GM21737 (cell line): ENCODE data around the gene CASKIN1.

Experiments
- ATAC-seq: cut with Tn5 transposase; IDR thresholded peaks from one replicate; pipeline ENCODE4 v1.9.1; 2021; ENCODE audit warnings: mild to moderate bottlenecking, moderate library complexity; ENCODE audit not compliant: unreplicated experiment

CASKIN1 gene

DNA sequence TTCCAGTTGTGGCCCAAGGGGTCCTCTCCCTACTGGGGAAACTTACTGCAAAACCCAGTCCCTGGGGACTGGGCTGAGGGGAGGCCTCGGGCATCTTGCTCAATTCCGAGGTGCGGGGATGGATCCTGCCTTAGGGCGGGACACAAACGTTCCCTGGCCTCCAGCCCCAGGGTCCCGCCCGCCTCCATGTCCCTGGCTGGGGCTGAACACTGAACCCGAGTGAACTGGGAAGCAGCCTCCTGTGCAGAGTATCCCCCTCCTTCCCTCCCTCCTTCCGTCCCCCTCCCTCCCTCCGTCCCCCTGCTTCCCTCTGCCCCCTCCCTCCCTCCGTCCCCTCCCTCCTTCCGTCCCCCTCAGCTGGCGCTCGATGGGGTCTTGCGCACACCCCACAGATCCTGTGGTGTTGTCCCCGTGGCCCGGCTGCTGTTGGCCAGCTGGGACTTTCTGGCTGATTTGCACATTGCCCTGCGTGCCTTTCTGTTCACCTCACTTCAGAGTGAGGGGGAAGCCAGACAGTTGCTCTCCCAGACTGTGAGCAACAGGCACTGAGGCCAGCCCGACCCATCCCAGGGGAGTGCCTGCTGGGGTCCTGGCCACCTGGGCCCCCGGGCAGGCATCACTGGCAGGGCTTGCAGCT, 35.4 kb downstream of the CASKIN1 start:
- ATAC-seq: no peak

DNA sequence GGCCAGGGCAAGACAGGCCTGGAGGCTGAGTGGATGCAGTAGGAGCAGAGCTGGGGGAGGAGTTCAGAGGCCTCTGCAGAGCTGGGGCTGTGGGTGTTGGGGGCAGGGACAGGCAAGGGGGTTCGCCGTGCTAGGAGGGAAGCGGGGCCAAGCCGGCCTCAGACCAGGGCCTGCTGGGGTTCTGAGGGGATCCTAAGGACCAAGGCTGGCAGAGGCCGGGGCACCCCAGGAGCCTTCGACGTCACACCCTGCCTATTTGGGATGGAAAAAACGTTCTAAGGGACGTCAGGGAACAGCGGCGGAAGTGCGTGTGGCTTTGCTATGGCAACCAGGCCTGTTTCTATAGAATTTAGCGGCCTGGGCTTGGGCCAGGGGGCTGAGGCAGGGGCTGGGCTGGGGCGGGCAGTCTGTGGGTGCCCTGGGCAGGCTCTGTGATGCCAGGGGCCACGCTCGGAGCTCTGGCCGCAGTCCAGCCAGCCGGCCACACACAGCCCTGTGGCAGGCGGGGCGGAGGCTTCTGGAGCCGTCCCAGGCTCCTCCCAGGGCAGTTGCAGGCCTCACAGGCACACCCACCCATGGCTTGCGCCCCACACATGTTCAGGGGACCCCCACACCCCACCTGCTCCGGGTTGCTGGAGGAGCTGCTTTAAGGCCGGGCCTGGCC, 37.1 kb downstream of the CASKIN1 start:
- no peak for ATAC-seq

DNA sequence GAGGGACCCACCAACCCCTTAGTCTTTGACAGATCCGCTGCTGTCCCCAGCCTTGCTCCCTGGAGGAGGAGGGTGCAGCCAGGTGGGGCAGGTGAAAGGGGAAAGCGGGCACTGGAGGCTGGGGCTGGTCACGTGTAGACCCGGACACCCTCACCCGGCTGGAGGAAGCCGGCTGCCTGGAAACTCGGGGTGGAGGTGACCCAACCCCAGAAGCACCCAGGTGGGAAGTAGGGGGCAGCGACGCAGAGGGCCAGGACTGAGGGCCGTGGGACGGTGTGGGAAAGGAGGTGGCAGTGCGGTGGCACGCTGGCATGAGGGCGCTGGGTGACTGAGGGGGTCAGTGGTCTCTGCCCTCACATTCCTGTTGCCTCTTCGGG, 38.2 kb downstream of the CASKIN1 start:
- ATAC-seq: no peak

DNA sequence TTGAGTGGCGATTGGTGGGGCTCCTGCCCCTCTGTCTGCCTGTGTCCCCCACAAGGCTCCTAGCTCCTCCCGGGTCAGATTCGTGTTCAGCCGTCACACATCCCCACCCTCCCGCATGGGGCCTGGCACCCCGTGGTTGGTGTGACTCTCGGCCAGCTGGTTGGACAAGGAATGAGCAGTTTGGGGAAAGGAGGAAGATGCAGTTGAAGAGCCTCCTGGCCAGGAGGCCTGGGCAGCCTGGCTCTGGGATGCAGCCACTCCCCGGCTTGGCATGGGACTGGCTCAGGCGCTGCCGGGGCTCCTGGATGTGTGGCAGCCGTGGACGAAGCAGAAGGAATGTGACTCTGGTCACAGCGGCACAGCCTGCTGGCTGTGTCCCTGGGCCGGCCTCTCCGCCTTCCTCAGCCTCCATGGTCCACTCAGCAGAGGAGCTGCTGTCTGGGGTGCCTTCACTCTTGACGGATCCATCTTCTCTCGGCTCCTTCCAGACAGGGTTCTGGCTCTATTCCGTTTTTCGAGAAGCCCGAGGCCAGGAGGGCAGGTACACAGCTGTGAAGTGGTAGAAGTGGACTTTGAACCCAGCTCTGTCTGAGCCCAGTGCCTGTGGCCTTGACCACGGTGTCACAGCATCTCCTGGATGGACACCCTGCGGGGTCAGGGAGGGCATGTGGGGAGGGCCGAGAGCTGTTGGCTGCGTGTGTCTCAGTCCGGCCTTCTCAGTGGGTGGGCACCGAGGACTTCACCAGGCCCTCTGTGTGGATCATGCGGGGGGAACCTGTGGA, 38.7 kb downstream of the CASKIN1 start:
- no peak for ATAC-seq

DNA sequence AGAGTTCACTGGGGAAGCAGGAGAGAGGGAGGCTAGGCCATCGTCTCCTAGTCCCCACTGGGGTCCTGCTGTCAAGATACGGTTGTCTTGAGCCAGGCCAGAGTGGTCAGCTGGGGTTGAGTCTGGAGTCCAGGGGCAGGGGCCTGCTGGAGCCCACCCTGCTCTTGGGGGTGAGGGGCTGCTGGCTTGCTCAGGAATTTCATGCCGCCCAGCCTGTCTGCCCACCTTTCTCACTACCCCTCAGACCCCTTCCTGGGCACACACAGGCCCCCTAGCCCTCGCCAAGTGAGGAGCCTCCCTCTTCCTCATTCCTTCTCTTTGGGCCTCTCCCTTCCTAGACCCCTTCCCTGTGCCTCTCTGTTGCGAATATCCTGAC, 39.6 kb downstream of the CASKIN1 start:
- ATAC-seq: no peak

DNA sequence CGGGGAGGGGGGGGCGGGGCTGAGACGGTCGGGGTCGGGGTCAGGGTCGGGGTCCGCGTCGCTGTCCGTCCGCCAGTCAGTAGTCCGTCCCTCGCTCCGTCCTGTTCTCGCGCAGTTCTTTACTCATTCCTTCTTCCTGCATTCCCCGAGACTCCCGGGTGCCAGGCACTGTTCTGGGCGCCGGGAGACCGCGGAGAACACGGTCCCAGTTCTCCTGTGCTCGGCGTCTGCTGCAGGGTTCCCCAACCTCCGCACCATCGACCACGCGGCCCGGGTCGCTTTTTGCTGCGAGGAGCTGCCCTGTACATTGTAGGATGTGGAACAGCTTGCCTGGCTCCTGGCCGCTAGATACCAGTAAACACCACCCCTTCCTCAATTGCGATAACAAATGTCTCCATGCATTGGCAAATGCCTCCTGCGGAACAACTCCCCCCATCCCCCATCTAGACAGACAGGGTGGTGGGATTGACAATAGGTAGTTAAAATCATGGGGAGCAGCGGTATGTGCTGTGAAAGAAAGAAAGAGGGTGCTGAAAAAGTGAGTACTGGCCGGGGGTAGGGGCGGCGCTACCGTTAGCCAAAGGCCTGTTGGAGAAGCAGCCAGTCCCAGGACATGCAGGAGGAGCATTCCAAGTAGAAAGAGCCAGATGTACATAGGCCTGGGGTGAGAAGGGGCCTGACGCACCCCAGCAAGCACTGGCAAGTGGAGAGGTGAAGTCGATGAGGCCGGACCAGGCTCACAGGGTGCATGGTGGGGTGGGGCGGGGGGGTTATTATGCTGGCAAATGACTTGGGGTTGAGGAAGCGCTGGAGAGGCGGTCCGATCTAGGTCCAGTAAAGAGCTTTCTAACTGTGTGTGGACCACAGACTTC, 40.2 kb downstream of the CASKIN1 start:
- no peak for ATAC-seq

DNA sequence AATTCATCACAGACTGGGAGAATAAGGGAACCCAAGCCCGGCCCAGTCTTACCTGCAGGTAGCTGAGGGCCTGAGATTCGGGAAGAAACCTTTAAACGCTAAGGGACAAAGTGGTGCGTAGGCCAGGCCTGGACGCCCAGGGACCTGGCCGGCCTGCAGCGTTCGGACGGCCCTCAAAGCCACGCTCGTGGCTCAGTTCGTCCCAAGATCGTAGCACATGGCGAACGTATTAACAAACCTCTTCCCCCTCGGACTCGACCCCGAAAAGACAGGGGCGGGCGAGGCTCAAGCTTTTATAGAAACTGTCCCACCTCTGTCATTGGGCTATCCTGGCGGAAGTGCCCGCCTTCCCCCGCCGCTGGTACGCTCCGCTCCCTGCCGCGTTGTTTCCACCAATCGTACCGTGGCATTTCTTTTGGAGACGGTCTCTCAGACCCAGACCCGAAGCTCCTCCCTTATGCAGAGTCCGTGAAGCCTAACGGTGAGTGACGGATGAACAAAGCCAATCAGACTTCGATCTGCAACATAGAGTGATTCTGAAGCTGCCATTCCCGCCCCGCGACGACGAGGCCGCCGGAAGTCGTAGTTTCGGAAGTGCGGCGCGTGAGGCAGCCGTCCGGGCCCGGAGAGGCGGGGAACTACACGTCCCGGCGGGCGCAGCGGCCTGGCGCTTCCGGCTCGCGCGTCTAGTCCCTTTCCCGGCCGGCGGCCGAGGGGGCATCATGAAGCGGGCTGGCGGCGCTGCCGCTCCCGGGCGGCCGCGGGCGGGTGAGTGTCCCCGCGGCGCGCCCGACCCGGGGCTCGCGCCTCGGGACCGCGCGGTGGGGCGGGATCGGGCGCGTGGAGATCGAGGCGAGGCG, 41.1 kb downstream of the CASKIN1 start, which contains the start of gene TRAF7:
Gene TRAF7 (plus strand): TSS at position 692 of the 860 bp plus-strand sequence. CDS start 8,139 bp downstream, outside the sequence.
- ATAC-seq: peak; percentile 83

DNA sequence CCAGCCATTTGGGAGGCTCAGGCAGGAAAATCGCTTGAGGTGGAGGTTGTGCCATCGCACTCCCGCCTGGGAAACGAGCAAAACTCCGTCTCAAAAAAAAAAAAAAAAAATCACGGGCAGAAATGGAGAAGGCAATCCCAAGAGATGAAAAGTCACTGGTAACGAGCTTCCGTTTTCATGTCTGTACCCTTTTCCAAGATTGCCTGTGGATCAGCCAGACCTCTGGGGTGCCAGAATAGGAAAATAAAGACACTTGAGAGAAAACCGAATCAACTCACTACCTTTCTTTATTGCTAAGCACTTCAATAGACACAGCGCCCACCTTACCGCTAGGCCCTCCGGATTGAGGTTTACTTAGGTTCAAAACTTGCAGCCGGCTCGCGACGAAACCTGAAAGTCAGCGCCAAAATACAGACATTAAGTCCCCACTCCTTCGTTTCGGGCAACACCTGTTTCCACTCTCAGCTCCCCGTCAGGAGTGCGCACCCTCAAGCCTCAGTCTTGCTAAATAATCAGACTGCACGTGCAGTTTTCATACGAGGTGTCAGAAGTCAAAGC, 41.8 kb downstream of the CASKIN1 start:
- ATAC-seq: no peak

DNA sequence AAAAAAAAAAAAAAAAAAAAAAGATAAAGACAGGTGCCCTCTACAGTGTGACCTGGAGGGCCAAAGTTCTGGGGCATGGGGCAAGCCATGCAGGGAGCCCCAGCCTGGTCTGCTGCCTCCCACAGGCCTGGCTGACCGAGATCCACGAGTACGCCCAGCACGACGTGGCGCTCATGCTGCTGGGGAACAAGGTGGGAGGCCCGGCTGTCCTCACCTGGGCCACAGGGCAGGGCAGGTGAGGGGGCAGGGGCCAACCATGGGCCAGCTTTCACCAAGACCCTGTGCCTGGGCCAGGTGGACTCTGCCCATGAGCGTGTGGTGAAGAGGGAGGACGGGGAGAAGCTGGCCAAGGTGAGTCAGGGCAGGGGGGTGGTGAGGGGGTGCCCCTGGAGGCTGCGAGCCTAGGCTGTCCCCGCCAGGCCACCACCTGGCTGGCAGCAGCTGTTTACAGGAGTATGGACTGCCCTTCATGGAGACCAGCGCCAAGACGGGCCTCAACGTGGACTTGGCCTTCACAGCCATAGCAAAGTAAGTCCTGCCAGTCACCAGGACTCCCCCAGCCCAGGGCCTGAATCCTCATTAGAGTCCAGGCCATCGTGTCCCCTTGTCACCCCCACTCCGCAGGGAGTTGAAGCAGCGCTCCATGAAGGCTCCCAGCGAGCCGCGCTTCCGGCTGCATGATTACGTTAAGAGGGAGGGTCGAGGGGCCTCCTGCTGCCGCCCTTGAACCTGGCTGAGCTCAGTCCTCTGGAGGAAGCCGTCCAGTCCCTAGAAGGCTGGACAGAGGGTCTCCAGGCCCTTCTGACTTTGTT, 43.5 kb downstream of the CASKIN1 start:
- ATAC-seq: no peak

DNA sequence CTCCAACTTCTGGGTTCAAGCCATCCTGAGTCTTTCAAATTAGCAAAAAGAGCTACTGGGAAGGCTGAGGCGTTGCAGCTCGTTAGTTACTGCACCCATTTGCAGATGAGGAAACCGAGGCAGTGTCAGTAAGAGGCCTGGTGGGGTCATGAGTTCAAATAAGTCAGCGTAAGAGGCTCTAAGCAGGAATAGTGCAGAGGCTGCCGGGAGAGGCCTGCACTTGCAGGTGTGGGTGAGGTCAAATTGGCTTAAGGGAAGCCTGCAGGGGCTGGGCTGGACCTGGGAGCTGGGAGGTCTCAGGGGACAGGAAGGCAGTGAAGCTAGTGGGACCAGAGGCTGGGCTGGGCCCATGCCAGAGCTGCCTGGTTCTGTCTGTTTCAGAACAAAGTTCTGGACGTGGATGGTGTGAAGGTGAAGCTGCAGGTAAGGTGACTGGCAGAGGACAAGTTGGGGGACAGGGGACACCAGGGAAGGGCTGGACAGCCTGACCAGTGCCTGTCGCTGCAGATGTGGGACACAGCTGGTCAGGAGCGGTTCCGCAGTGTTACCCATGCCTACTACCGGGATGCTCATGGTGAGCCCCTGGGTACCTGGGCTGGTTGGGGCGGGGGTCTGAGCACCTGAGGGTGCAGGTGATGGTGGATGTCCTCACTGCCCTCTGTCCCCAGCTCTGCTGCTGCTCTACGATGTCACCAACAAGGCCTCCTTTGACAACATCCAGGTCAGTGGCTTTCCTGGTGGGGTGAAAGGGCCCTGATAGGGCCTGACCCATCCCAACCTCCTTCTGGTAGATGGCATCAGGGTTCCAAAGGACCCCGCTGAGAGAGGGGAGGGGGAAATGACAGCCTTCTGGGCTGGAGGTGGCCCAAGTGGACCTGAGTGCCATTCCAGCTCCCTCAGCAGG, 45.0 kb downstream of the CASKIN1 start:
- no peak for ATAC-seq

DNA sequence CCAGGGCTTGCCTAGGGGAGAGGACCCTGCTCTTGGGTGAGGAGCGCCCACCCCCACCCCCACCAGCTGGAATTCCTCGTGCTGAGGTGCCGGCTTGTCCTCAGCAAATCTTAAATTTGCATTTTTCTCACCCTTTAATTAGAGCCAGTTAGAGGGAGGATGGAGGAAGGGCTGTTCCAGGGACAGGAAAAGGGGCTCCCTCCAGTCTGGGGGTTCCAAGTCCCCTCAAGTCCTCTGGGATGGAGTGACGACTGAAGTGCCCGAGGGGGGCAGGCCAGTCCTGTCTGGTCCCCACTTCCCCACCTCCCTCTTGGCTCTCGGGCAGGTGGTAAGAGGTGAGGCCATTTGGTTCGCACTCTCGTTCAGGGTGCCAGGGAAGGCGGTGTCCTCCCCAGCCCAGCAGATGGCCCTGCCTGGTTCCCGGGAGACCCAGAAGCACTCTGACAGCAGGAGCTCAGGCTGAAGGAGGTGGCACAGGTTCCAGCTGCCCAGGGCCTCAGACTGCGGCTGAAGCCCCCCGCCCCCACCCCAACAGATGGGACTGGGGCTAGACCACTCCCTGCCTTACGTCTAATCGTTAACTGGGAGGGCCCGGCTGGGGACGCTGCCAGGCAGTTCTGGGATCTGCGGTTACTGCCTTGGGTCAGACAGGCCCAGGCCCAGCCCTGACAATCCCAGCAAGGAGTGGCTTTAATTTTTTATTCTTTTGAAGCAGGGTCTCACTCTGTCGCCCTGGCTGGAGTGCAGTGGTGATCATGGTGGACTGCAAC, 45.8 kb downstream of the CASKIN1 start:
- ATAC-seq: no peak

DNA sequence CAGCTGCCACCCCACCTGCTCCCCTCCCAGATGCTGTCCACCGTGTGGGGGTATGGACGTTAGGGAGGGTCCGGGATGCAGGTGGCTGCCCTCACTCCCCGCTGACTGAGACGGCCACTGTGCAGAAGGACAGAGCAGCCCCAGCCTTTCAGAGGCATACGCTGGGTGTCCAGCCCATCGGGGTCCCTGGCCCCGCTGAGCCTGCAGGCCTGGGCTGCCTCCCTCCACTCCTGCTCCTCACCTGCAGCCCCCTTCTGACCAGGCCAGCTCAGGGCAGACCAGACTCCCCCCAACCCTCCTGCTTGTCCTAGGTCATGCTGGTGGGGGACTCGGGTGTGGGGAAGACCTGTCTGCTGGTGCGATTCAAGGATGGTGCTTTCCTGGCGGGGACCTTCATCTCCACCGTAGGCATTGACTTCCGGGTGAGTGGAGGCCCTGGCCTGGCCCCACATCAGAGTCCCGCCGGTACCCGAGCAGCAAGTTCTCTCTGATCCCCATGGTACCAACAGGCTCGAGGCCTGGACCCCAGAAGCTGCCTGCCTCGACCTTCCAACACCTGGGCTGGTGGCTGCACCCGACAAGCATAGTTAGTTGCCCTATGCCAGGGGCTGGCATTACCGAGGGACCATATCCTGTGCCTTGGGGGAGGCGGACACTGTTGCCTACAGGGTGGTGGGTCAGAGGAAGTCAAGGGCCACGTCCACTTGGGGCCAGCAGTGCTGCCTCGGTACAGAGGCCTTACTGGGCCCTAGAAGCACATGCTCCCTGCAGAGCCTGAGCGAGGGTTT, 46.6 kb downstream of the CASKIN1 start:
- no peak for ATAC-seq

DNA sequence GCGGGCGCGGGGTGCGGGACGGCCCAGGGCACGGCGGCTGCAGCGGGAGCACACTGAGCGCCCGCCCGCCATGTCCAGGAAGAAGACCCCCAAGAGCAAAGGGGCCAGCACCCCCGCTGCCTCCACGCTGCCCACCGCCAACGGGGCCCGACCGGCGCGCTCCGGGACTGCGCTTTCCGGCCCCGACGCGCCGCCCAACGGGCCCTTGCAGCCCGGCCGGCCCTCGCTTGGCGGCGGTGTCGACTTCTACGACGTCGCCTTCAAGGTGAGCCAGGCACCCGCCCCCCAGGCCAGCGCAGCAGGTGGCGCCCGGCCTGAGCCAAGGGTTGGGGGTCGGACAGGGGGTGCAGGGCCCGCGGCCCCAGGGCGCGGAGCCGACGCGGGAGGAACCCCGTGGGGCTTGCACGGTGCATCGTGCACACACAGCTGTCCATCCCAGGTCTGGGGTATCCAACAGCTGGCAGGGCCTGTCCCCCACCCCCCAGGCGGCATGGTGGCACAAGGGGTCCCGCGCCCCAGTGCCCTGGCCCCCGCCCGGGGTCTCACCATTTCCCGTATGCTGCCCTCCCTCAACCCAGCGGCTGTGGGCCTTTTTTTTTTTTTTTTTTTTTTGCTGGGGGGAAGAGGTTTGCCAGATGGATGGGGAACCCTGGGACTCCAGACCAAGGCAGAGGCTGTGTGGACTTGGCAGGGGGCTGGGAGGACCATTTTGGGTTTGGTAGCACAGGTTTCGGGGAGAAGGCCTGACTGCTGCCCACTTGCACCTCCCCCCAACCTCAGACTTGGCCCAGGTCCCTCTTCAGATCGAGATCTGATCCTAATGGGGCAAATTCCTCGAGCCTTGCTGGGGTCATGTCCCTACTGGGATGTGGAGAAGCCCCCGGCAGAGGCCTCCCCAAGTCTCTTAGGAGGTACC, 47.4 kb downstream of the CASKIN1 start:
- no peak for ATAC-seq

DNA sequence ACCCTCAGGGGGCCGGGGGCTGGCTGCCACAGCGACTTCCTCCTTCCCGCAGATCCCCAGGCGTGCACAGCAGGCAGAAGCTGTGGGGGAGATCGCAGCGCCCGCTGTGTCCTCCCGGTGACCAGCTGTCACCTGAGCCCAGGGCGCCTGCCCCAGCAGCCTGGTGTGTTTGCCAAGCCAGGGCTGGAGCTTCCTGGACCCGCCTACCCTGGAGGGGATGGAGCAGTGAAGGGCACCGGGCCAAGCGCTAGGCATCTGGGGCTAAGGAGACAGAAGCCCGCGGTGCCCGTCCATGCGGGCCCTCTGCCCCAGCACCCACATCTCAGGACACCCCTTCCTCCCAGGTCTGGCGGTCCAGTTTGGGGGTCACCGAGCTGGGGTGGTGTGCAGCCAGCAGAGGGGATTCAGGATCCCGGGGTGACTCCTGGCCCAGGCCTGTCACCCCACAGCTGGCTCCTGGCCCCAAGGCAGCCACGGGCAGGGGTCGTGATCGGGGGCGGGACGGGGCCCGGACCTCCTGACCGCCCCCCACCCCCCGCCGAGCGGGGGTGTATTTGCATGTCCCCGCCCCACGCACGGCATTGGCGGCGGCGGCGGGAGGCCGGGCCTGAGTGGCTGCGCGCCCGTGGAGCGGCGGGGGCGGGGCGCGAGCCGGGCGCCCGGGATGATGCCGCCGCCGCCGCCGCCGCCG, 48.3 kb downstream of the CASKIN1 start, which contains the start of gene RAB26:
Gene RAB26 (plus strand): TSS at position 645 of the 691 bp plus-strand sequence. CDS start 159 bp downstream, outside the sequence.
- no peak for ATAC-seq

DNA sequence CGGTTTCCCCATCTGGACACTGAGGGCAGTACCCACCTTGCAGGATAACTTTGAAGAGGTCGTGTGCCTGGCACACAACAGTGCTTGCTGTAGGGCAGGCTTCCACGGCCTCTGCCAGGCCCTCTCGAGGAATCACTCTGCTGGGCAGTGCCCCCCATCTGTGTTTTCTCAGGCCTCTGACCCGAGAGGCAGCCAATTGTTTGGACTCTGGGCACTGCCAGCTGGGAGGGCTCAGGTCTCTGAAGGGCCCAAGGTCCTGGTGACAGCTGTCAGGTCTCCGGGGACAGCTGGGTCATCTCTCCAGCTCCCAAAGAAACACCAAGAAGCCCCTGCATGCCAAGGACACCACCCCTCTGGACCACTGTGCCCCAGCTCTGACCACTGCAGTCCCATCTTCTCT, 49.0 kb downstream of the CASKIN1 start:
- ATAC-seq: no peak
